Left ventricle myocardium inferior (tissue), 1 donor: ENCODE data around the gene DMBX1. TPM values are rescaled to one million over a fixed set of nuclear protein-coding genes. Genes with fewer than 3 reads are reported as not detected.

ENCODE experiments used
- DNase-seq: peaks from one replicate; pipeline ENCODE4 v3.0.0-alpha.2; 2020
- H3K27ac ChIP-seq: fragments of 200-600 bp; replicated peaks from 2 replicates; pipeline ENCODE4 v1.8.0; 2021
- H3K27me3 ChIP-seq: fragments of 200-600 bp; 2 replicates; pipeline ENCODE4 v1.8.0; 2021; ENCODE audit warnings: low read depth
- H3K36me3 ChIP-seq: fragments of 200-600 bp; 2 replicates; pipeline ENCODE4 v1.8.0; 2021
- H3K4me1 ChIP-seq: fragments of 200-600 bp; 2 replicates; pipeline ENCODE4 v1.8.0; 2021
- H3K4me3 ChIP-seq: fragments of 200-600 bp; 2 replicates; pipeline ENCODE4 v1.8.0; 2021; ENCODE audit warnings: mild to moderate bottlenecking, moderate library complexity
- H3K9me3 ChIP-seq: fragments of 200-600 bp; replicated peaks from 2 replicates; pipeline ENCODE4 v1.8.0; 2021
- intact Hi-C: fragments of 100-400 bp; cut with micrococcal nuclease; formaldehyde crosslinking; loops from one replicate; pipeline ENCODE4 v1.11.0; 2022
- total RNA-seq: library from RNA; stranded (reverse); fragmentation: NEBNext Ultra II Directional; extraction: Animal tissue kit (Norgen Biotek cat#: 25700); gene quantifications from one replicate; pipeline ENCODE4 v1.2.1, GENCODE V29; 2021
- TF ChIP-seq, protein P1 (sequence below): fragments of 200-600 bp; IDR thresholded peaks from 2 replicates; pipeline ENCODE4 v1.8.0; 2021; ENCODE audit warnings: antibody characterized with exemption, mild to moderate bottlenecking, borderline replicate concordance
- donor health status: DM: no; HTN: yes; CAD: no; lungs with severe emphysema.

The DMBX1 gene
- total RNA-seq, 1 donor from 2014 or later = not detected

- TF ChIP-seq, protein P1, sequence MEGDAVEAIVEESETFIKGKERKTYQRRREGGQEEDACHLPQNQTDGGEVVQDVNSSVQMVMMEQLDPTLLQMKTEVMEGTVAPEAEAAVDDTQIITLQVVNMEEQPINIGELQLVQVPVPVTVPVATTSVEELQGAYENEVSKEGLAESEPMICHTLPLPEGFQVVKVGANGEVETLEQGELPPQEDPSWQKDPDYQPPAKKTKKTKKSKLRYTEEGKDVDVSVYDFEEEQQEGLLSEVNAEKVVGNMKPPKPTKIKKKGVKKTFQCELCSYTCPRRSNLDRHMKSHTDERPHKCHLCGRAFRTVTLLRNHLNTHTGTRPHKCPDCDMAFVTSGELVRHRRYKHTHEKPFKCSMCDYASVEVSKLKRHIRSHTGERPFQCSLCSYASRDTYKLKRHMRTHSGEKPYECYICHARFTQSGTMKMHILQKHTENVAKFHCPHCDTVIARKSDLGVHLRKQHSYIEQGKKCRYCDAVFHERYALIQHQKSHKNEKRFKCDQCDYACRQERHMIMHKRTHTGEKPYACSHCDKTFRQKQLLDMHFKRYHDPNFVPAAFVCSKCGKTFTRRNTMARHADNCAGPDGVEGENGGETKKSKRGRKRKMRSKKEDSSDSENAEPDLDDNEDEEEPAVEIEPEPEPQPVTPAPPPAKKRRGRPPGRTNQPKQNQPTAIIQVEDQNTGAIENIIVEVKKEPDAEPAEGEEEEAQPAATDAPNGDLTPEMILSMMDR = peak; percentile 89
- Histone ChIP-seq H3K36me3 (no peaks in the 10 kb centered on the region), H3K4me3 (no peak overlapping the region), H3K4me1 (peaks cover 21% of the 10 kb centered on the region), H3K9me3 (no peaks in the 10 kb centered on the region), H3K27me3 (peaks cover 69% of the 10 kb centered on the region), H3K27ac (no peak overlapping the region)
- DNase-seq = peak; percentile 76
- intact Hi-C loops = no loop called here
Observed at GRCh38 chr1:46446646-46447498, 42.8 kb upstream of the DMBX1 start.

DNA sequence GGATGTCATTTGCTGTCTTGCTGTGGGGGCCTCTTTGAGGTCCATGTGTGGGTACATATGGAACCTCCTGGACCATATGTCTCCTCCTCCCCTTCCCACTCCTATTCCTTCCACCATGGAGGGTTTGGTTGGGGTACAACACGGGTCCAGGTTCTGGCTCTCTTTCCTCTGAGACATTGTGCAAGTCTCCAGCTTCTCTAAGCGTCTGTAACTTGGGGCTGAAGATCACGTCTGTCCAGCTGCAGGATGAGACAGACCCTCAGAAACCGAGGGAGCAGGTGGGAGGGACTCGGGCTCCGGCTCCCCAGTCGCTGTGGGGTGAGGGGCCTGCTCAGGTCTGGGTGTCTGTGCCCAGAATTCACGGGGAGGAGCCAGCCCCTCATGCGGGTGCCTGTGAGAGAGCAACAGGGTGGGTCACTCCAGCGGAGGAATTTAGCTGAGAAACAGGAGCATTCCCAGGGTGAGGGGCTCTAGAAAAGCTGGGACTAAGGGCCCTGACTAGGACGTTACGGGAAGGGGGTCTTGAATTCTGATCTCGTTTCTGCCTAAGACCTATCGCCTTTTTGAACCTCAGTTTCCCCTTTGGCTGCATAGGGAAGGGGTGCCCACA lies 42.0 kb upstream of the DMBX1 start:
- Histone ChIP-seq H3K36me3 (no peaks in the 10 kb centered on the region), H3K9me3 (no peaks in the 10 kb centered on the region), H3K4me1 (peaks cover 17% of the 10 kb centered on the region), H3K27ac (no peak overlapping the region), H3K4me3 (peak overlapping the region; percentile 62), H3K27me3 (peaks cover 76% of the 10 kb centered on the region)
- TF ChIP-seq, protein P1 = no peak
- no peak for DNase-seq
- intact Hi-C loops = no loop called here

GRCh38 chr1:46448109-46448911 lies 41.3 kb upstream of the DMBX1 start:
- H3K27me3 ChIP-seq = peaks cover 83% of the 10 kb centered on the region
- H3K9me3 ChIP-seq = no peaks in the 10 kb centered on the region
- intact Hi-C loops = no loop called here
- H3K4me1 ChIP-seq = peaks cover 13% of the 10 kb centered on the region
- no peak for DNase-seq
- no peak overlapping the region for H3K27ac ChIP-seq
- no peaks in the 10 kb centered on the region for H3K36me3 ChIP-seq
- H3K4me3 ChIP-seq = peak overlapping the region; percentile 62
- TF ChIP-seq, protein P1 = no peak

DNA sequence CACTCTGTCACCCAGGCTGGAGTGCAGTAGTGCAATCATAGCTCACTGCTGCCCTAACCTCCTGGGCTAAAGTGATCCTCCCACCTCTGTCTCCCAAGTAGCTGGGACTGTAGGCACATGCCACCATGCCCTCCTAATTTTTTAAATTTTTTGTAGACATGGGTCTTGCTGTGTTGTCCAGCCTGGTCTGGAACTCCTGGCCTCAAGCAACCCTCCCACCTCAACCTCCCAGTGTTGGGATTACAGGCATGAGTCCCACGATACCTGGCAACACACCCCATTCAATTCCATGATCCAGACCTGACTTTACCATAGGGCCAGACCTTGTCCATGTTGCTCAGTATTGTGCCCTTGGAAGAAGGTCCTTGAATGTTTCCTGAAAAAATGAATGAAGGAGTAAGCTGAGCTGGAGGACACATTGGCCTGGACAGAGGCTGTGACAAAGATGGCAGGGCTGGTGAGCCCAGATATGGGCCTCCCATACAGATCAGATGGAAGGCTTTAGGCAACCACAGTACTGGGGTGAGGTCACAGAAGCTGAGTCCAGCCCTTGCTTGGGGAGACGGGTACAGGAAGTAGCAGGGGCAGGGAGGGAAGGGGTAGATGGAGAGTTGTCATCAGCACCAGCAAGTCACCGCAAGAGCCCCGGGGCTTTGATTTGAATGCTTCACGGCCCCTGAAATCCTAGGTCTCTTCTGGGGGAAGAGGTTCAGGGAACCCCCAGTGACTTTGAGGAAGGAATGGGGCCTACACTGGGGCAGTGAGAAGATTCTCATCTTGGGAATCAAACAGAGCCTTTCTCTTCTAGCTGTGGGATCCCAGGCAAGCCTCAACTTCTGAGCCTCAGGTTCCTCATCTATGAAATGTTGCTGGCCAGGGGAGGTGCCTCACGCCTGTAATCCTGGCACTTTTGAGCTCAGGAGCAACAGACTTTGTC lies 40.1 kb upstream of the DMBX1 start:
- Histone ChIP-seq H3K27me3 (peaks cover 94% of the 10 kb centered on the region), H3K36me3 (no peaks in the 10 kb centered on the region), H3K4me3 (no peak overlapping the region), H3K9me3 (no peaks in the 10 kb centered on the region), H3K4me1 (peaks cover 13% of the 10 kb centered on the region), H3K27ac (no peak overlapping the region)
- TF ChIP-seq, protein P1 = no peak
- intact Hi-C loops = loop anchor here (5.0 kb wide), 1 partner anchor 78 kb away; no protein-coding TSS in a partner anchor
- no peak for DNase-seq

GRCh38 chr1:46450160-46450517 lies 39.5 kb upstream of the DMBX1 start:
- Histone ChIP-seq H3K4me3 (no peak overlapping the region), H3K27me3 (peaks cover 97% of the 10 kb centered on the region), H3K36me3 (no peaks in the 10 kb centered on the region), H3K4me1 (peaks cover 13% of the 10 kb centered on the region), H3K27ac (no peak overlapping the region), H3K9me3 (no peaks in the 10 kb centered on the region)
- TF ChIP-seq, protein P1 = no peak
- intact Hi-C loops = loop anchor here (5.0 kb wide), 1 partner anchor 77 kb away; no protein-coding TSS in a partner anchor
- DNase-seq = no peak
